Uterus (tissue), 2 donors: ENCODE data around the gene KCNJ18.
"Not testable (repeated sequence)": the region's sequence is repeated elsewhere in the genome, so short reads cannot be mapped to it uniquely, and the experiment has no call there.

Source experiments
- POLR2A ChIP-seq, 2 donors: fragments of 450-650 bp; IDR thresholded peaks; one replicate each; pipeline ENCODE4 v1.6.1; 2016; ENCODE audit warnings: antibody characterized with exemption in 2 of 2, mild to moderate bottlenecking in 1 of 2, moderate library complexity in 1 of 2
- TF ChIP-seq, protein P1 (sequence below), 4 experiments: fragments of 200-600 bp in 2 of 4; fragments of 450-650 bp in 2 of 4; sonication (generic) in 2 of 4; IDR thresholded peaks; one replicate each; pipeline ENCODE4 v1.5.1; 2016 to 2019; ENCODE audit warnings: antibody characterized with exemption in 4 of 4, mild to moderate bottlenecking in 2 of 4, moderate library complexity in 1 of 4

DNA sequence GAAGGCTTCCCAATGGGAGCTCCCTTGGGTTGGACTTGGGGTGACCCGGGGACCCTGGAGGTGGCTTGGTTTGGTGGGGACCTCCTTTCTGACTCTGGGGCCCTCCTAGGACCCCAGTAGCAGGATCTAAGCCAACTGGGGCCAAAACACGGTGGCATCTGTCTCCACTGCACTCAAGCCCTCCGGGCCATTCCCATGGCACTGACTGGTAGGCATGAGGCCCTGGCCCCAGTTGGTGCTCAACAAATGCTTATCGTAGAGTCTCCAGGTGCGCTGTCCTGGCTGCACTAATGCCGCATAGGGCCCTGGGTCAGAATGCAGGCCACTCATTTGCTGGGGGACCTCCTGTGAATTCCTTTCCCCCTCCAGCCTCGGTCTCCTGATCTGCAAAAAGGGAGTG, 14.2 kb downstream of the KCNJ18 start:
- TF ChIP-seq, protein P1, sequence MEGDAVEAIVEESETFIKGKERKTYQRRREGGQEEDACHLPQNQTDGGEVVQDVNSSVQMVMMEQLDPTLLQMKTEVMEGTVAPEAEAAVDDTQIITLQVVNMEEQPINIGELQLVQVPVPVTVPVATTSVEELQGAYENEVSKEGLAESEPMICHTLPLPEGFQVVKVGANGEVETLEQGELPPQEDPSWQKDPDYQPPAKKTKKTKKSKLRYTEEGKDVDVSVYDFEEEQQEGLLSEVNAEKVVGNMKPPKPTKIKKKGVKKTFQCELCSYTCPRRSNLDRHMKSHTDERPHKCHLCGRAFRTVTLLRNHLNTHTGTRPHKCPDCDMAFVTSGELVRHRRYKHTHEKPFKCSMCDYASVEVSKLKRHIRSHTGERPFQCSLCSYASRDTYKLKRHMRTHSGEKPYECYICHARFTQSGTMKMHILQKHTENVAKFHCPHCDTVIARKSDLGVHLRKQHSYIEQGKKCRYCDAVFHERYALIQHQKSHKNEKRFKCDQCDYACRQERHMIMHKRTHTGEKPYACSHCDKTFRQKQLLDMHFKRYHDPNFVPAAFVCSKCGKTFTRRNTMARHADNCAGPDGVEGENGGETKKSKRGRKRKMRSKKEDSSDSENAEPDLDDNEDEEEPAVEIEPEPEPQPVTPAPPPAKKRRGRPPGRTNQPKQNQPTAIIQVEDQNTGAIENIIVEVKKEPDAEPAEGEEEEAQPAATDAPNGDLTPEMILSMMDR (IDR thresholded peaks at IDR 0.05): not testable (repeated sequence)
- not testable (repeated sequence) for TF ChIP-seq POLR2A (IDR thresholded peaks at IDR 0.05)
